SW480 (cell line): ENCODE measurements around the gene MMP25.
"Not testable (repeated sequence)": the region's sequence is repeated elsewhere in the genome, so short reads cannot be mapped to it uniquely, and the experiment has no call there.

Experiments
- DNase-seq: peaks from one replicate; pipeline ENCODE4 v3.0.0-alpha.2; 2016; ENCODE audit warnings: low spot score

Gene MMP25

GRCh38 chr16:3030222-3031212 lies 15.8 kb upstream of the MMP25 start:
- no peak for DNase-seq

GRCh38 chr16:3032624-3033023 lies 13.7 kb upstream of the MMP25 start:
- DNase-seq: no peak

GRCh38 chr16:3035289-3035971 lies 10.9 kb upstream of the MMP25 start:
- DNase-seq: no peak

GRCh38 chr16:3035972-3036725 lies 10.2 kb upstream of the MMP25 start:
- no peak for DNase-seq

GRCh38 chr16:3036726-3037315 lies 9.5 kb upstream of the MMP25 start, which contains the start of gene BICDL2:
TSS of gene BICDL2 (minus strand) at chr16:3036944. CDS start at chr16:3035496, 1,448 bp downstream.
- no peak for DNase-seq

- no peak for DNase-seq
These were observed 8.1 kb upstream of the MMP25 start for GRCh38 chr16:3038256-3038655.

- DNase-seq: no peak
These were observed 7.5 kb upstream of the MMP25 start for GRCh38 chr16:3038896-3039295.

- no peak for DNase-seq
These were observed 4.0 kb upstream of the MMP25 start for GRCh38 chr16:3042376-3042775.

GRCh38 chr16:3044708-3045107 lies 1.7 kb upstream of the MMP25 start:
- no peak for DNase-seq

GRCh38 chr16:3046641-3047386 lies 453 bp downstream of the MMP25 start:
- no peak for DNase-seq

GRCh38 chr16:3047387-3047720 lies 993 bp downstream of the MMP25 start:
- DNase-seq: no peak

GRCh38 chr16:3049921-3050481 lies 3.6 kb downstream of the MMP25 start:
- DNase-seq: no peak

GRCh38 chr16:3050487-3050886 lies 4.1 kb downstream of the MMP25 start:
- DNase-seq: no peak

- no peak for DNase-seq
These were observed 4.6 kb downstream of the MMP25 start for GRCh38 chr16:3051009-3051408.

GRCh38 chr16:3051494-3051893 lies 5.1 kb downstream of the MMP25 start:
- no peak for DNase-seq

GRCh38 chr16:3052571-3053329 lies 6.4 kb downstream of the MMP25 start:
- DNase-seq: not testable (repeated sequence)

GRCh38 chr16:3053330-3053710 lies 7.0 kb downstream of the MMP25 start:
- DNase-seq: not testable (repeated sequence)

- no peak for DNase-seq
These were observed 8.8 kb downstream of the MMP25 start for GRCh38 chr16:3054965-3055733.

- not testable (repeated sequence) for DNase-seq
These were observed 9.4 kb downstream of the MMP25 start for GRCh38 chr16:3055734-3056115.
